B cell (primary cell): ENCODE results near the gene FOXL2. TPM values are rescaled to one million over a fixed set of nuclear protein-coding genes. Genes with fewer than 3 reads are reported as not detected.
"Not testable (repeated sequence)": the region's sequence is repeated elsewhere in the genome, so short reads cannot be mapped to it uniquely, and the experiment has no call there.

ENCODE experiments used
- ATAC-seq: fragments of 200-7000 bp; cut with Tn5 transposase; one replicate; pipeline ENCODE4 v1.10.0; 2021; ENCODE audit warnings: low read depth, mild to moderate bottlenecking, moderate number of reproducible peaks, moderate library complexity
- CTCF ChIA-PET: fragments of 350-600 bp; sonication (Branson Sonifier 250); formaldehyde crosslinking; loops from one replicate; lab custom pipeline; 2021; ENCODE audit warnings: antibody characterized with exemption, inconsistent platforms; lab: Charles Lee
- POLR2A ChIA-PET: fragments of 350-600 bp; sonication (Branson Sonifier 250); formaldehyde crosslinking; loops from one replicate; lab custom pipeline; 2021; ENCODE audit warnings: antibody characterized with exemption; lab: Charles Lee
- DNase-seq: peaks from one replicate; pipeline ENCODE4 v3.0.0; 2013
- H2AFZ ChIP-seq: 2 replicates; pipeline ENCODE4 v1.6.1; 2012; ENCODE audit warnings: mild to moderate bottlenecking, low read depth, low read length; ENCODE audit not compliant: insufficient read depth, poor library complexity, severe bottlenecking
- H3K27ac ChIP-seq, 2 donors: 1 replicate in 1 of 2; 2 replicates in 1 of 2; pipeline ENCODE4 v1.5.1; 2012 to 2013; ENCODE audit warnings: low read length in 2 of 2, mild to moderate bottlenecking in 2 of 2, moderate library complexity in 1 of 2
- H3K27me3 ChIP-seq, 4 experiments: fragments of 200-600 bp in 1 of 4; sonication (generic) in 1 of 4; replicated peaks in 1 of 4; 1 replicate in 2 of 4; 2 replicates in 2 of 4; pipeline versions ENCODE4 v1.6.1 to v1.7.0; 2013 to 2016; ENCODE audit warnings: low read length in 3 of 4, mild to moderate bottlenecking in 2 of 4, mixed read lengths in 1 of 4, moderate library complexity in 1 of 4; ENCODE audit not compliant: insufficient read depth in 4 of 4, control insufficient read depth in 3 of 4; ENCODE audit errors: control extremely low read depth in 1 of 4
- H3K36me3 ChIP-seq, 2 experiments: replicated peaks in 1 of 2; 1 replicate in 1 of 2; 2 replicates in 1 of 2; pipeline versions ENCODE4 v1.6.1 to v1.7.1; 2013; ENCODE audit warnings: low read length in 1 of 2; ENCODE audit not compliant: insufficient read depth in 2 of 2, control insufficient read depth in 1 of 2; ENCODE audit errors: control extremely low read depth in 1 of 2, extremely low read depth in 1 of 2
- H3K4me1 ChIP-seq, 2 donors: fragments of 200-600 bp in 1 of 2; sonication (generic) in 1 of 2; 1 replicate in 1 of 2; 2 replicates in 1 of 2; pipeline versions ENCODE4 v1.5.1 to v1.6.1; 2013 to 2017; ENCODE audit warnings: low read length in 2 of 2; ENCODE audit not compliant: control insufficient read depth in 2 of 2, insufficient read depth in 2 of 2
- H3K4me2 ChIP-seq: replicated peaks from 2 replicates; pipeline ENCODE3; 2012; ENCODE audit warnings: mild to moderate bottlenecking, low read depth, low read length; ENCODE audit not compliant: poor library complexity, severe bottlenecking
- H3K4me3 ChIP-seq, 5 experiments: fragments of 200-600 bp in 1 of 5; sonication (generic) in 1 of 5; 1 replicate in 3 of 5; 2 replicates in 2 of 5; pipeline versions ENCODE4 v1.5.1 to v1.7.0; 2011 to 2016; ENCODE audit warnings: low read length in 4 of 5, mild to moderate bottlenecking in 4 of 5, low read depth in 2 of 5, control low read depth in 1 of 5, moderate library complexity in 1 of 5; ENCODE audit not compliant: insufficient read depth in 1 of 5; ENCODE audit errors: control extremely low read depth in 1 of 5, extremely low read depth in 1 of 5
- H3K79me2 ChIP-seq: fragments of 200-600 bp; sonication (generic); one replicate; pipeline ENCODE4 v1.6.0; 2016; ENCODE audit warnings: low read length; ENCODE audit not compliant: control insufficient read depth, insufficient read depth
- H3K9ac ChIP-seq: fragments of 200-600 bp; sonication (generic); 2 replicates; pipeline ENCODE4 v1.6.1; 2017; ENCODE audit warnings: mild to moderate bottlenecking, low read length, moderate library complexity
- H3K9me3 ChIP-seq, 3 donors: one replicate each; pipeline versions ENCODE4 v1.6.1 to v1.7.1; 2013; ENCODE audit warnings: low read length in 2 of 3; ENCODE audit not compliant: control insufficient read depth in 2 of 3, insufficient read depth in 1 of 3; ENCODE audit errors: control extremely low read depth in 1 of 3
- H4K20me1 ChIP-seq: 2 replicates; pipeline ENCODE4 v1.6.0; 2012; ENCODE audit warnings: mild to moderate bottlenecking, low read length; ENCODE audit not compliant: insufficient read depth, control insufficient read depth, poor library complexity, severe bottlenecking
- H3K27ac Mint-ChIP-seq: one replicate; pipeline ENCODE4 v1.8.0; 2021; ENCODE audit warnings: mixed read lengths
- H3K27me3 Mint-ChIP-seq: one replicate; pipeline ENCODE4 v1.8.0; 2021; ENCODE audit warnings: mixed read lengths
- H3K4me1 Mint-ChIP-seq: one replicate; pipeline ENCODE4 v1.8.0; 2021; ENCODE audit warnings: mixed read lengths
- H3K4me3 Mint-ChIP-seq: one replicate; pipeline ENCODE4 v1.8.0; 2021; ENCODE audit warnings: mixed read lengths
- H3K9me3 Mint-ChIP-seq: one replicate; pipeline ENCODE4 v1.8.0; 2022; ENCODE audit warnings: mixed read lengths; ENCODE audit not compliant: insufficient read depth
- EZH2 ChIP-seq: IDR thresholded peaks from 2 replicates; pipeline ENCODE4 v1.6.1; 2012; ENCODE audit warnings: borderline replicate concordance, low read depth, mild to moderate bottlenecking, moderate library complexity, low read length; ENCODE audit not compliant: insufficient read depth, poor library complexity, severe bottlenecking
- WGBS: methylation state at CpG from one replicate; pipeline ENCODE4 v1.1.5; 2013; ENCODE audit warnings: missing lambda C conversion rate; ENCODE audit not compliant: insufficient coverage; 5-methylcytosine and 5-hydroxymethylcytosine counted together
- intact Hi-C: fragments of 100-400 bp; cut with micrococcal nuclease; formaldehyde crosslinking; loops from one replicate; pipeline ENCODE4 v1.10.0; 2022
- polyA plus RNA-seq: library from polyadenylated mRNA; depleted of rRNA; stranded (reverse); fragments of >200 nt; gene quantifications from 2 replicates; pipeline ENCODE4 v1.2.3, GENCODE V29; 2012
- total RNA-seq, 2 donors: library from RNA; stranded (reverse); fragments of 120-200 nt in 1 of 2; gene quantifications; 1 replicate in 1 of 2; 2 replicates in 1 of 2; pipeline versions ENCODE4 v1.2.3 to v1.2.4, GENCODE V29; 2013 to 2022
- TF ChIP-seq, protein P1 (sequence below): fragments of 200-600 bp; IDR thresholded peaks from one replicate; pipeline ENCODE4 v1.8.0; 2022; ENCODE audit warnings: antibody characterized with exemption, mild to moderate bottlenecking

The FOXL2 gene
- total and polyA plus RNA-seq, 2 donors (not counting 1 experiment from before 2014, with no cell fraction given), result not detected

DNA sequence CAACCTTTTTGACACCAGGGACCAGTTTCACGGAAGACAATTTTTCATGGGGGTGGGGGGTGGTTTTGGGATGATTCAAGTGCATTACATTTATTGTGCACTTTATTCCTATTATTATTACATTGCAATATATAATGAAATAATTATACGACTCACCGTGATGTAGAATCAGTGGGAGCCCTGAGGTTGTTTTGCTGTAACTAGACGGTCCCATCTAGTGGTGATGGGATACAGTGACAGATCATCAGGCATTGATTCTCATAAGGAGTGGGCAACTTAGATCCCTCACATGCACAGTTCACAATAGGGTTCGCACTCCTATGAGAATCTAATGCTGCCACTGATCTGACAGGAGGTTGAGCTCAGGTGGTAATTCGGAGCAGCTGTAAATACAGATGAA lies 24.5 kb downstream of the FOXL2 start:
- not testable (repeated sequence) for H4K20me1 ChIP-seq, H3K36me3 ChIP-seq, H3K4me1 ChIP-seq, H3K4me3 Mint-ChIP-seq, H3K9ac ChIP-seq, H3K9me3 Mint-ChIP-seq, DNase-seq, H3K9me3 ChIP-seq, H3K4me1 Mint-ChIP-seq, H3K79me2 ChIP-seq, H3K27ac ChIP-seq, H3K4me3 ChIP-seq, H3K27ac Mint-ChIP-seq, H3K4me2 ChIP-seq, ATAC-seq, H2AFZ ChIP-seq
- WGBS, result 95% methylated on average over 2 of the region's 6 CpGs
- ChIA-PET POLR2A (interaction anchor here (0.5 kb wide), 1 partner anchor 315 kb away, joined by 3 read pairs; no protein-coding TSS in a partner anchor), CTCF (interaction anchor here (0.7 to 16.4 kb wide), 10 partner anchors 9 to 525 kb away, joined by 3 to 461 read pairs (median 15); partner anchors contain the start of gene CEP70)
- H3K27me3 ChIP-seq, result peaks cover 0 to 26% (median 6%) of the 10 kb centered on the region in 4 experiments
- H3K27me3 Mint-ChIP-seq, result peaks cover 28% of the 10 kb centered on the region
- intact Hi-C loops, result loop anchor here (2.0 kb wide), 1 partner anchor 444 kb away; no protein-coding TSS in a partner anchor

DNA sequence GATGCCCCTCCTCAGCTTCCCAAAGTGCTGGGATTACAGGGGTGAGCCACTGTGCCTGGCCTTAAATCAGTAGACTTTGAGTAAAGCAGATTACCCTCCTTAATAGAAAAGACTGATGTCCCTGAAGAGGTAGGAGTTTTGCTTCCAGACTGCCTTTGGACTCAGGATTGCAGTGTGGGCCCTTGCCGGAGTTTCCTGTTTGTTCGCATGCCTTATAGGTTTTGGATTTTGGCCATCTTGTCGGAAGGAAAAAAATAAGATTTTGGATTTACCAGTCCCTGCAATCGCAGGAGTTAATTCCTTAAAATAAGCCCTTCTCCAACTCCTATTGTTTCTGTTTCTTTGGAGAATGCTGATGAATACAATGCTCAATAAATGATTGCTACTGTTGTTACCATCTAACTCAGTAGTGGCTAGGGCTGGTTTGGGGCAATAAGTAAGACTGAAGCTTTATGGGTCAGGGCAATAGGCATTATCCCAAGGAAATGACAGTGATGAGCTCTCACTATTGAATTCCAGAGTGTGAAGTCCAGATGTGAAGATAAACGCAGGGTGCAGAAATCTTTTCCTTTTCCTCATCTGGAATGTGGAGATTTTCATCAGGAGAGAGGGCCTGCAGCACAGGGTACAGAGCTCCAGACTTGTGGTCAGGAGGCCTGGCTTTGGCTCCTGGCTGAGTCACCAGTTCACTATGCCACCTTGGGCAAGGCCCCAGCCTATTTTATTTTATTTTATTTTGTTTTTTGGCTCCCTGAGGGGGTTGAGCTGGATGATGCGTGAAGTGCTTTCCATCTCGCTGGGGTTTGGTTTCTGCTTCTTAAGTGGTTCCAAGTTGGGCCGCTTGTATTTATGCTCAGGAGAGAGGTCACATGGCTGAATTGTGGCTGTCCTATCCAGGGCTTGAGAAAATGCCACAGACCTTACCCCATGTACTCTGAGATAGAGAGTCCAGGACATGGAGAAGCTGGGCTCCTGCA lies 25.3 kb downstream of the FOXL2 start:
- Histone ChIP-seq H3K9me3 (no peaks in the 10 kb centered on the region), H3K4me3 (no peak overlapping the region), H3K9ac (no peak overlapping the region), H3K4me1 (peaks cover 0 to 3% of the 10 kb centered on the region in 2 donors), H3K36me3 (no peaks in the 10 kb centered on the region), H3K79me2 (no peaks in the 10 kb centered on the region), H3K27me3 (peaks cover 0 to 26% (median 6%) of the 10 kb centered on the region in 4 experiments), H3K27ac (no peak overlapping the region), H4K20me1 (no peaks in the 10 kb centered on the region), H2AFZ (no peak overlapping the region), H3K4me2 (no peak overlapping the region)
- ATAC-seq (no peak), DNase-seq (no peak)
- intact Hi-C loops, result loop anchor here (2.0 kb wide), 1 partner anchor 443 kb away; no protein-coding TSS in a partner anchor
- peaks cover 1% of the 10 kb centered on the region for H3K4me1 Mint-ChIP-seq
- CTCF ChIA-PET, result interaction anchor here (0.7 to 16.4 kb wide), 10 partner anchors 8 to 850 kb away, joined by 3 to 461 read pairs (median 11); partner anchors contain the start of gene CEP70
- no peak overlapping the region for H3K4me3 Mint-ChIP-seq
- peaks cover 28% of the 10 kb centered on the region for H3K27me3 Mint-ChIP-seq
- no peaks in the 10 kb centered on the region for H3K9me3 Mint-ChIP-seq
- 79% methylated on average over 5 of the region's 8 CpGs for WGBS
- no peak overlapping the region for H3K27ac Mint-ChIP-seq
- no peak for TF ChIP-seq EZH2
- TF ChIP-seq, protein P1, sequence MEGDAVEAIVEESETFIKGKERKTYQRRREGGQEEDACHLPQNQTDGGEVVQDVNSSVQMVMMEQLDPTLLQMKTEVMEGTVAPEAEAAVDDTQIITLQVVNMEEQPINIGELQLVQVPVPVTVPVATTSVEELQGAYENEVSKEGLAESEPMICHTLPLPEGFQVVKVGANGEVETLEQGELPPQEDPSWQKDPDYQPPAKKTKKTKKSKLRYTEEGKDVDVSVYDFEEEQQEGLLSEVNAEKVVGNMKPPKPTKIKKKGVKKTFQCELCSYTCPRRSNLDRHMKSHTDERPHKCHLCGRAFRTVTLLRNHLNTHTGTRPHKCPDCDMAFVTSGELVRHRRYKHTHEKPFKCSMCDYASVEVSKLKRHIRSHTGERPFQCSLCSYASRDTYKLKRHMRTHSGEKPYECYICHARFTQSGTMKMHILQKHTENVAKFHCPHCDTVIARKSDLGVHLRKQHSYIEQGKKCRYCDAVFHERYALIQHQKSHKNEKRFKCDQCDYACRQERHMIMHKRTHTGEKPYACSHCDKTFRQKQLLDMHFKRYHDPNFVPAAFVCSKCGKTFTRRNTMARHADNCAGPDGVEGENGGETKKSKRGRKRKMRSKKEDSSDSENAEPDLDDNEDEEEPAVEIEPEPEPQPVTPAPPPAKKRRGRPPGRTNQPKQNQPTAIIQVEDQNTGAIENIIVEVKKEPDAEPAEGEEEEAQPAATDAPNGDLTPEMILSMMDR, result no peak
- POLR2A ChIA-PET, result interaction anchor here (0.5 kb wide), 1 partner anchor 314 kb away, joined by 3 read pairs; no protein-coding TSS in a partner anchor
